Stimulated activated CD8-positive, alpha-beta memory T cell treated with anti-CD3 and anti-CD28 coated beads, Interleukin-2, amount 100 ng/mL, for 48 hours (primary cell): ENCODE measurements around the gene KCNG4.
A peak's percentile ranks its signal among the peaks of the same experiment; 100 is the strongest.

Experiments used
- DNase-seq, 2 donors: peaks; one replicate each; pipeline ENCODE4 v3.0.0-alpha.2; 2020; ENCODE audit warnings: low read depth in 2 of 2

Gene KCNG4

DNA sequence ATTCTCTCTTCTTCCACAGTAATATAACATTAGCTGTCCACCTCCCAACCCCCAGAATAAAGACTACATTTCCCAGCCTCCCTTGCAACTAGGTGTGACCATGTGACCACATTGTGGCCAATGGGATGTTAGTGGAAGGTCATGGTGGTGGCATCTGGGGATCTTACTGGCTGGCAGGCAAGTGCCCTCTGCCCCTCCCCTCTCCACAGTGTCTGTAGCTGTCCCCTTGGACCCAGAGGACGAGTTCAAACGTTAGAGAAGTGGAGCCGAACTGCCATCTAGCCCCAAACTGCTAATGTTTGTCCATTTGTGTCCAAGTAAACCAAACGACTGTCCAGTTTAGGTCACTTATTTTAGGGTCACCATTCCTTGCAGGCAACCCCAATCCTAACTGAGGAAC, 26.6 kb upstream of the KCNG4 start:
- DNase-seq, result peak; percentile 1 to 5

DNA sequence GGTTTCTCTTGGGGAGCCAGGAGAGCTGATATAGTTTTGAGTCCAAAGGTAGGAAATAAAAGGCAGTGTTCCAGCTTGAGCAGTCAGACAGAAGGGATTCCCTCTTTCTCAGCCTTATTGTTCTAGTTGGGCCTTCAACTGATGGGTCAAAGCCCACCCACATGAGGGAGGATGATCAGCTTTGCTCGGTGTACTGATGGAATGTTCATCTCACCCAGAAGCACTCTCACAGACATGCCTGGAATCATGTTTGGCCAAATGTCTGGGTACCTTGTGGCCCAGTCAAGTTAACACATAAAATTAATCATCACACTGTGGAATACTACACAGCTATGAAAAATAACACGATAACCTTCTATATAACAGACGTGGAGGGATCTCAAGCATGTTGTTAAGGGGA, 23.1 kb upstream of the KCNG4 start:
- no peak for DNase-seq

GRCh38 chr16:84262031-84262430, 22.2 kb upstream of the KCNG4 start:
- DNase-seq, result no peak

- DNase-seq, result no peak
These were observed 21.1 kb upstream of the KCNG4 start for GRCh38 chr16:84260766-84261554.

DNA sequence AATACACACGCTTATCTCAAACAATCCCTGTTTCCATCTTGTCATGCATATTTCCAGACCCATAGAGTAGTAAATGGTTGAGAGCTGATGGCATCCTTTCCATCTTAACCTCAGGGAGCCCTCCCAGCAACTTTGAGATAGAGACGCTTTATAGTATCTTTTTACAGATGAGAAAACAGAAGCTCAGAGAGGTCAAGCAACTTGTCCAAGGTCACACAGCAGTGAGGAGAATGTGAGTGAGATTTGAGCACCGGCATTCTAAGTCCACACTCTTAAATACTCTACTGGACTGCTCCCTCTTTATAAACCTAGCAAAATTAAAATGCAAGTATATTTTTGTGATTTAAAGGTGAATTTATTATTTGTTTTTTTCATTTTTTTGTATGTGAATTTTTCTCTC, 19.9 kb upstream of the KCNG4 start:
- no peak for DNase-seq

- DNase-seq, result no peak
These were observed 18.5 kb upstream of the KCNG4 start for GRCh38 chr16:84258266-84258665.

DNA sequence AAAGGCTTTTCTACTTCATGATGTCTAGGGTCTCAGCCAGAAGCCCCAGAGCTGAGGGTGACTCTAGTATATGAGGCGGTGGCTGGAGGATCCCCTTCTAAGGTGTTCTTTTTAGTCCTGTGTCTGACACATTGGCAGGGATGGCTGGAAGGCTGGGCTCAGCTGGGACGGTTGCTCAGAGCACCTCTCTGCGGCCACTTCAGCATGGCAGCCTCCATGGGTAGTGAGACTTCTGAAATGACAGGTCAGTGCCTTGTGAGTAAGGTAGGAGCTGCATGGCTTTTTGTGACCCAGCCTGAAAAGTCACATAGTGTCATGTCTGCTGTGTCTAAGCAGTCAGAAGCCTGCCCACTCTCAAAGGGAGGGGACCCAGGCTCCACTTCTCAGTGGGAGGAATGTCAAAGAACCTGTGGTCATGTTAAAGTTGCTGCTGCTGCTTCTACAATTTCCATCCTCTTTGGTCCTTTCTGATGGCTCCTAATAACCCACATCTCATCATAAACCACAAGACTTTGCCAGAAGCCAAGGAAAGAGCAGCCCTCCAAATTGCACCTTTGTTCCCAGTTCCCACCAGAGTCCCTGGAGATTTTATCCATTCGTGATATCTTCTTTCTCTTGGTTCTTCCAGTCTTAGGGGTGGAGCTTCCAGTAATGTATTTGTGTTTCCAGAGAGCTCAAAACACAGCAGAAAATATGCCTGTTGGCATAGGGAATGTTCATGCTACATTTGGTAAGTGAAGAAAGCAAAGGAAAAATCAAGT, 15.4 kb upstream of the KCNG4 start:
- DNase-seq, result no peak

DNA sequence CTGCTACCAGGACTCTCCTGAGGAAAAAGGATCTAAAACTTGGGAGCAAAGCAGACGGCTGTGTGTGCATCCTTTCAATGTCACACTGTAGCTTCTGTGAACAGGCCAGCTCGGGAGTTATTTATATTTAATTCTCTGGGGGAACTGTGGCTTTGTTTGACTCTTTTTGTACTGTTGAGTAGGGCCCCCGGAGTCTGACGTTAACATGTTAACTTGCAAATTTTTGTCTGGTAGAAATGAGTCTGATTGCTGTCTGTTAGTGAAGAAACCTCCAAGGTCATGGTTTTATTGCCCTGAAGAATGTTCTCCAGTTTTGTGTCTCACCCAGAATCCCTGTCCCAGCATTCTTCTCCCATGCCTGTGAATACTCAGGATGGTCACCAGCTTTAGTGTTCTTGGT, 14.2 kb upstream of the KCNG4 start:
- no peak for DNase-seq

- no peak for DNase-seq
These were observed 13.4 kb upstream of the KCNG4 start for GRCh38 chr16:84253173-84253572.

GRCh38 chr16:84252184-84252583, 12.4 kb upstream of the KCNG4 start:
- no peak for DNase-seq

GRCh38 chr16:84247844-84248243, 8.0 kb upstream of the KCNG4 start:
- DNase-seq, result no peak

DNA sequence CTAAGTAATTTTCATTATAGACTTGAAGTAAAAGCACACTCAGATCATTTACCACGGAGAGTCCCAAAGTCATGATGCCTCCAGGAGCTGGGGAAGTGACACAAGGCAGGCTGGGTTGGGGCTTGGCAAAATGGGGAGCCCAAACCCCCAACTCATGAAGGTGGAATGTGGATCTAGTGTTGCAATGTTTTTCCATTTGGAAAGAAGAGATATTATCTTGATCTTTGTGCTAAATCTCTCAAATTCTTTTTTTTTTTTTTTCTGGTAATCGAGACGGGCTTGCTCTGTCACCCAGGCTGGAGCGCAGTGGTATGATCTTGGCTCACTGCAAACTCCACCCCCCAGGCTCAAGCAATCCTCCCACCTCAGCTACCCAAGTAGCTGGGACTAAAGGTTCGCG, 7.5 kb upstream of the KCNG4 start:
- no peak for DNase-seq

DNA sequence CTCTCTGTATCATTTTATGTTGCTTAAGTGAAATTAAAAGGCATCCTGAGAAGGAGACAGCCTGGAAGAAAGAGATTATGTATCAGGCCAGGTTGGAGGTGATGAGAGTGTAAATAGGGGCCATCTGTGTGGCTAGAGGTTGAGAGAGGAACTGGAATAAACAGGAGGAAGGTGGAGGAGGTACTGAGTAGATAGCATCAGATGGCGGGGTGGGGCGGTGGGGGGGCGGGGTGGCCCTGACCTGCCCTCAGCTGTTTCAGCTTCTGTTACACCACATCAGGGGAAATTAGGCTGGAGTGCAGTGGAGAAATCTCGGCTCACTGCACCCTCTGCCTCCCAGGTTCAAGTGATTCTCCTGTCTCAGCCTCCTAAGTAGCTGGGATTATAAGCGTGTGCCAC, 6.9 kb upstream of the KCNG4 start:
- DNase-seq, result no peak

DNA sequence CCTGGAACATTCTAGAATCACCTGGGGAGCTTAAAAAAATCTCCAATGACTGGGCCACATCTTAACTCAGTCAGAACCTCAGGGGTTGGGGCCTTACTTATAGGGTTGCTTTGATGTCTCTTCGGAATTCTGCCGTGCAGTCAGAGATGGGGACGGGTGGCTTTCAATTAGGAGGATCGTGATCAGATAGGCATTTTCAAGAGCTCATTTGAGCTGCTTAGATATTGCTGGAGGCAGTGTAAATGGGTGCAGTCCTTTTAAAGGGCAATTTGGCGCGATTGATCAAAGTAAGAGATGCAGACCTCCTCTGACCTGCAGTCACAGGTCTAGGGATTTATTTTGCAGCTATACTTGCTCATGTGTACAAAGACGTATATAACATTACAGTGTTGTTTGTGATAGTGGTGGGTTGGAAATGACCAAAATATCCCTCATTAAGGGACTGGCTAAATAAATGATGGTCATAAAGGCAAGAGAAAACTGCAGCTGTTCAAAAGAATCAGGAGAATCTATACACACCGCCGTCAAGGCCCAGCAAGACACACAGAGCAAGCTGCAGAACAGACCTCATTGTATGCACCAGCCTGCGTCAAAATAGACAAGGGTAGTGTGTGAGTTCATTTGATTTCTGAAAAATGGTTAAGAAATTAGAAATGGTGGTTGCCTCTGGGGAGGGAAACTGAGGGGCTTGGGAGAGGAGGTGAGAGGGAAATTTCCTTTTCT, 6.3 kb upstream of the KCNG4 start:
- no peak for DNase-seq

GRCh38 chr16:84244728-84245127, 4.9 kb upstream of the KCNG4 start:
- DNase-seq, result no peak

- no peak for DNase-seq
These were observed 3.9 kb upstream of the KCNG4 start for GRCh38 chr16:84243732-84244131.

GRCh38 chr16:84242839-84243238, 3.0 kb upstream of the KCNG4 start:
- no peak for DNase-seq

DNA sequence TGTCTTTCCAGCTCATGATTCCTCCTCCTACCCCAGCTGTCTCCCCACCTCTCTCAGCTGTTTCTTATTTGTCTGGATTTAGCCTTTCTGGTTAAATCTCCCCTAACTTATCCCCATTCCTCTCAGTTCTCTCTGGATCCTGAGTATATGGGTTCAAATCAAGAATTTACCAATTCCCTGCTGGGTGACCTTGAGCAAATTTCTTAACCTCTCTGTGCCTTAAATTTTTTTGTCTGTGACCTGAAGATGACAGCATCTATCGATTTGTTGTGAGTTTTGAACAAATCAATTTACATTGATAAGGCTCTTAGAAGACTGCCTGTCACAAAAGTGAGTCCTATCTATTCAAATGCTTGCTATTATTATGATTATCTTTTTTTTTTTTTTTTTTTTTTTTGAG, 2.0 kb upstream of the KCNG4 start:
- DNase-seq, result no peak

DNA sequence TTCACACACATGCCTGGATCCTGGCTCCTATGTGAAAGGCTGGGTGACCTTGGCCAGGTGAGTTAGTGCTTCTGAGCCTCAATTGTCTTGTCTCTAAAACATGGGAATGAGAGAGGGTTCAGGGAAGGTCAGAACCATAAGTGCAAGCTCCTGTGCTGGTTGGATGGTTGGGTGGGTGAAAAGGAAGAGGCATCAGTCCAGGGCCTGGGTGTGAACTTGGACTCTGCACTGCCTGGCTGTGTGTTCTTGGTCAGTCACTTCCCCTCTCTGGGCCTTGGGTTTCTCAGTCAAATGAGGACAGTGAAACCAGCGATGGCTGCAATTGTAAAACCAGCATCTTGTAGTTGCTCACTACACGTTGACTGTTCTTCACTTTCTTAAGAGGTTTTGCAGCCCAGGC, 643 bp upstream of the KCNG4 start:
- DNase-seq, result no peak

- DNase-seq, result no peak
These were observed 557 bp downstream of the KCNG4 start for GRCh38 chr16:84239141-84239769.

DNA sequence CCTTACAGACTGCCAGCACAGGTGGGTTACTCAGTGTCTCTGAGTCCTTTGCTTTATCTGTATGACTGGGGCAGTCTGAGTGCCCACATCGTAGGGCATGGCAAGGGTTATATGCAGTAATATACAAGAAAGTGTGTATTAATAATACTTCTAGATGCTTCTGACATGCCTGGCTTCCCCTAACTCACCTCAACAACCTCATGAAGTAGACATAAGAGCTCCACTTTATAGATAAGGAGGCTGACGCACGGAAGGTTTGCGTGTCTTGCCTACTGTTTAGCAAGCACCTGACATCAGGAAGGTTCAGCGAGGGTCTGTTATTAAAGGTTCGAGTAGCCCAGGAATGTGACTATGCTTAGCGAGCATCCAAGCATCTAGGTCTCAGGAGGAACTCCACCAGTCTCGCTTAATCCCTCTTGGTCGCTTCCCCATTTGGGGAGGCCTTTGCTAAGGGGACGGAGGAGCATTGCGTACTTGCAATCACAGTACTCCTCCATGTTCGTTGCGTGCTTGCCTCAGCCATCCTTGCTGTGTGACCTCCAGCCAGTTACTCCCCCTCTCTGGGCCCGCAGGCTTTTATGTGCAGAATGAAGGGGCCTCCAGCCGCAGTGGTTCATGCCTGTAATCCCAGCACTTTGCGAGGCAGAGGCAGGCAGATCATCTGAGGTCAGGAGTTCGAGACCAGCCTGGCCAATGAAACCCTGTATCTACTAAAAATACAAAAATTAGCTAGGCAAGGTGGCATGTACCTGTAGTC, 1.6 kb downstream of the KCNG4 start:
- DNase-seq, result no peak

GRCh38 chr16:84236671-84237070, 3.1 kb downstream of the KCNG4 start:
- no peak for DNase-seq
